Prostate gland (tissue), 2 donors: ENCODE data around the gene ANKMY1.

Experiments
- POLR2A ChIP-seq: fragments of 450-650 bp; IDR thresholded peaks from one replicate; pipeline ENCODE4 v1.6.1; 2016; ENCODE audit warnings: antibody characterized with exemption, mild to moderate bottlenecking
- TF ChIP-seq, protein P1 (sequence below), 4 experiments: fragments of 200-600 bp in 2 of 4; fragments of 450-650 bp in 2 of 4; sonication (generic) in 2 of 4; IDR thresholded peaks; 1 replicate in 3 of 4; 2 replicates in 1 of 4; pipeline ENCODE4 v1.5.1; 2016 to 2019; ENCODE audit warnings: antibody characterized with exemption in 4 of 4, mild to moderate bottlenecking in 2 of 4, moderate library complexity in 2 of 4

DNA sequence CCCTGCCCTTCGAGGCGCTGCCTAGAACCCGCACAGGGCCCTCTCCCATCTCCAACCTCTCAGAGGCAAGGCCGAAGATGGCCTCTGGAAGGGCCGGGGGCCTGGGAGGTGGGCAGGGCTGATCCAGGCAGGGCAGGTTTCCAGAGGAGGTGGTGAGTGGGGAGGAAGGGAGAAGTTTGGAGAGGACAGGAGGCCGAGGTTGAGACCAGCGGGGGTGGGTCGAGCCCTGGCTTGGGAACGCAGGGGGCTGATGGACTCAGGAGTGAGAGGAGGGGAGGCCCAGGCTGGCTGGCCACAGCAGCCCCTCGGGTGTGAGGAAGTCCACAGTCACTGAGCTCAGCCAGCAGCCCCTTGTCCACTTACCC is 39.2 kb upstream of the ANKMY1 start:
- no peak for TF ChIP-seq POLR2A
- TF ChIP-seq, protein P1, sequence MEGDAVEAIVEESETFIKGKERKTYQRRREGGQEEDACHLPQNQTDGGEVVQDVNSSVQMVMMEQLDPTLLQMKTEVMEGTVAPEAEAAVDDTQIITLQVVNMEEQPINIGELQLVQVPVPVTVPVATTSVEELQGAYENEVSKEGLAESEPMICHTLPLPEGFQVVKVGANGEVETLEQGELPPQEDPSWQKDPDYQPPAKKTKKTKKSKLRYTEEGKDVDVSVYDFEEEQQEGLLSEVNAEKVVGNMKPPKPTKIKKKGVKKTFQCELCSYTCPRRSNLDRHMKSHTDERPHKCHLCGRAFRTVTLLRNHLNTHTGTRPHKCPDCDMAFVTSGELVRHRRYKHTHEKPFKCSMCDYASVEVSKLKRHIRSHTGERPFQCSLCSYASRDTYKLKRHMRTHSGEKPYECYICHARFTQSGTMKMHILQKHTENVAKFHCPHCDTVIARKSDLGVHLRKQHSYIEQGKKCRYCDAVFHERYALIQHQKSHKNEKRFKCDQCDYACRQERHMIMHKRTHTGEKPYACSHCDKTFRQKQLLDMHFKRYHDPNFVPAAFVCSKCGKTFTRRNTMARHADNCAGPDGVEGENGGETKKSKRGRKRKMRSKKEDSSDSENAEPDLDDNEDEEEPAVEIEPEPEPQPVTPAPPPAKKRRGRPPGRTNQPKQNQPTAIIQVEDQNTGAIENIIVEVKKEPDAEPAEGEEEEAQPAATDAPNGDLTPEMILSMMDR (IDR thresholded peaks at IDR 0.05) = no peak
